Liver (tissue), 3 donors: ENCODE results near the gene MRAS.

Experiments
- CTCF ChIP-seq: fragments of 150-350 bp; IDR thresholded peaks from 2 replicates; pipeline ENCODE4 v1.5.1; 2017; ENCODE audit warnings: improper control_type of control experiment, low read depth, low read length; ENCODE audit not compliant: missing input control
- MAX ChIP-seq: IDR thresholded peaks from 2 replicates; pipeline ENCODE4 v1.6.1; 2016; ENCODE audit warnings: antibody characterized with exemption
- RAD21 ChIP-seq, 2 donors: IDR thresholded peaks; 2 replicates each; pipeline ENCODE4 v1.6.1; 2016; ENCODE audit warnings: antibody characterized with exemption in 2 of 2, mild to moderate bottlenecking in 2 of 2
- REST ChIP-seq: IDR thresholded peaks from 2 replicates; pipeline ENCODE4 v1.6.1; 2016; ENCODE audit warnings: antibody characterized with exemption, mild to moderate bottlenecking
- donor health status: healthy.
- donor health status: healthy.

DNA sequence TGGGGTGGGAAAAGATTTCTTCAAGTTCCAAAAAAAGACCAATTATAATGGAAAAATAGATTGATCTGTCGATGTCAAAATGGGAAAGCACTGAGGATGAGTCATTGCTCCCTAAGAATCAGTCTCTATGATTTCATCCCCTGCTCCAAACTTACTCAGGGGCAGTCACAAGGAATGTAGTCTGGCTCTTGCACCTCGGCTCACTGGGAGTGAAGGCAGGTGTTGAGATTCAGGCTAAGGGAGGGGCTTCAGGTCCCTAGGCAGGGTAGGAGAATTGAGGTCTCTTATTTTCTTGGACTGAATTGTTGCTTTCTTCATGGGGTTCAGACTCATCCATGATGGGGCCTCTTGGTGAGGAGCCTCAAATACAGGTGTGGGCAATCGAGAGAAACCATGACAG is 100.3 kb downstream of the MRAS start:
- TF ChIP-seq MAX (no peak), RAD21 (IDR thresholded peaks at IDR 0.05) (no peak), CTCF (no peak), REST (no peak)
